GM21737 (cell line): ENCODE results near the gene LIG4.
"Not testable (repeated sequence)": the region's sequence is repeated elsewhere in the genome, so short reads cannot be mapped to it uniquely, and the experiment has no call there.

ENCODE experiments used
- ATAC-seq: cut with Tn5 transposase; IDR thresholded peaks from one replicate; pipeline ENCODE4 v1.9.1; 2021; ENCODE audit warnings: mild to moderate bottlenecking, moderate library complexity; ENCODE audit not compliant: unreplicated experiment

Gene LIG4

GRCh38 chr13:108215436-108215835 is at the start of gene LIG4:
LIG4 (minus strand) TSS chr13:108215536; CDS start chr13:108211268, 4,268 bp downstream.
- ATAC-seq, result peak; percentile 60

GRCh38 chr13:108263621-108264355 is 48.5 kb upstream of the LIG4 start:
- ATAC-seq, result no peak

- ATAC-seq, result no peak
These were observed 41.9 kb upstream of the LIG4 start for GRCh38 chr13:108257248-108257647.

- ATAC-seq, result no peak
These were observed 33.8 kb upstream of the LIG4 start for GRCh38 chr13:108249150-108249549.

- no peak for ATAC-seq
These were observed 15.0 kb upstream of the LIG4 start for GRCh38 chr13:108230377-108230776.

GRCh38 chr13:108227651-108228272 is 12.4 kb upstream of the LIG4 start:
- ATAC-seq, result no peak

GRCh38 chr13:108226184-108226583 is 10.8 kb upstream of the LIG4 start:
- no peak for ATAC-seq

GRCh38 chr13:108225440-108225839 is 10.1 kb upstream of the LIG4 start:
- ATAC-seq, result no peak

GRCh38 chr13:108223687-108224503 is 8.6 kb upstream of the LIG4 start:
- ATAC-seq, result no peak

- ATAC-seq, result no peak
These were observed 4.7 kb upstream of the LIG4 start for GRCh38 chr13:108220041-108220440.

- peak; percentile 70 for ATAC-seq
These were observed 3.0 kb upstream of the LIG4 start, which contains the start of gene ABHD13 for GRCh38 chr13:108218044-108218974. ABHD13 (plus strand) TSS chr13:108218392; CDS start chr13:108229219, 10,827 bp downstream.

- ATAC-seq, result not testable (repeated sequence)
These were observed 2.1 kb upstream of the LIG4 start for GRCh38 chr13:108217307-108218043.

GRCh38 chr13:108214441-108215271 is 680 bp downstream of the LIG4 start:
- ATAC-seq, result no peak

GRCh38 chr13:108213946-108214345 is 1.4 kb downstream of the LIG4 start:
- ATAC-seq, result no peak

- ATAC-seq, result peak; percentile 36
These were observed 2.5 kb downstream of the LIG4 start for GRCh38 chr13:108212886-108213285.

GRCh38 chr13:108210551-108210950 is 4.8 kb downstream of the LIG4 start:
- no peak for ATAC-seq

GRCh38 chr13:108200781-108201398 is 14.4 kb downstream of the LIG4 start:
- ATAC-seq, result no peak

GRCh38 chr13:108195861-108196260 is 19.5 kb downstream of the LIG4 start:
- no peak for ATAC-seq
